SU-DHL-6 (cell line): Measurements from ENCODE around the gene CKM.

Source experiments
- H2AFZ ChIP-seq: fragments of 200-600 bp; sonication (generic); 2 replicates; pipeline ENCODE4 v1.6.1; 2014; ENCODE audit warnings: low read depth, mild to moderate bottlenecking, moderate library complexity, mixed read lengths, antibody characterized with exemption, low read length; ENCODE audit not compliant: severe bottlenecking
- H3F3A ChIP-seq: fragments of 200-600 bp; shearing (Covaris generic); 2 replicates; pipeline ENCODE4 v1.6.0; 2016; ENCODE audit warnings: antibody characterized with exemption, mild to moderate bottlenecking; ENCODE audit not compliant: insufficient read depth
- H3K27ac ChIP-seq: fragments of 200-600 bp; sonication (generic); 2 replicates; pipeline ENCODE4 v1.5.1; 2016; ENCODE audit warnings: low read depth, mild to moderate bottlenecking, low read length, moderate library complexity, mixed read lengths
- H3K27me3 ChIP-seq: fragments of 200-600 bp; sonication (generic), shearing (Covaris generic); 2 replicates; pipeline ENCODE4 v1.6.0; 2014; ENCODE audit warnings: mild to moderate bottlenecking, low read length
- H3K36me3 ChIP-seq: fragments of 200-600 bp; sonication (generic); 2 replicates; pipeline ENCODE4 v1.6.1; 2014; ENCODE audit warnings: mild to moderate bottlenecking, low read length, mixed read lengths
- H3K4me2 ChIP-seq: fragments of 300-600, 200-600 bp; shearing (Covaris generic), sonication (generic); 2 replicates; pipeline ENCODE4 v1.6.0; 2014; ENCODE audit warnings: low read length, low read depth, mild to moderate bottlenecking; ENCODE audit not compliant: poor library complexity, severe bottlenecking
- H3K4me3 ChIP-seq: fragments of 200-600 bp; sonication (generic); 2 replicates; pipeline ENCODE4 v1.5.1; 2014; ENCODE audit warnings: antibody characterized with exemption, low read length, mild to moderate bottlenecking, mixed read lengths; ENCODE audit not compliant: insufficient read depth, poor library complexity, severe bottlenecking
- H3K79me2 ChIP-seq: fragments of 200-600 bp; sonication (generic); 2 replicates; pipeline ENCODE4 v1.6.1; 2014; ENCODE audit warnings: mild to moderate bottlenecking, low read length, moderate library complexity; ENCODE audit not compliant: insufficient read depth
- H3K9ac ChIP-seq: fragments of 200-600 bp; sonication (generic); 2 replicates; pipeline ENCODE4 v1.7.0; 2014; ENCODE audit warnings: mild to moderate bottlenecking, low read length
- H3K9me2 ChIP-seq: fragments of 200-600 bp; sonication (generic); replicated peaks from 2 replicates; pipeline ENCODE4 v1.6.1; 2014; ENCODE audit warnings: low read length; ENCODE audit not compliant: insufficient read depth
- H3K9me3 ChIP-seq: fragments of 200-600 bp; sonication (generic); 2 replicates; pipeline ENCODE4 v1.6.1; 2014; ENCODE audit warnings: low read length, mixed read lengths; ENCODE audit not compliant: insufficient read depth
- H4K20me1 ChIP-seq: fragments of 200-600 bp; sonication (generic); 2 replicates; pipeline ENCODE4 v1.6.1; 2014; ENCODE audit warnings: low read depth, mild to moderate bottlenecking, antibody characterized with exemption, low read length, moderate library complexity, mixed read lengths
- CTCF ChIP-seq: fragments of 200-600 bp; sonication (generic); IDR thresholded peaks from one replicate; pipeline ENCODE4 v1.5.1; 2017; ENCODE audit warnings: antibody characterized with exemption, mild to moderate bottlenecking, low read length, moderate library complexity; ENCODE audit not compliant: insufficient read depth, poor library complexity, severe bottlenecking
- EZH2phosphoT487 ChIP-seq: fragments of 200-600 bp; sonication (generic), shearing (Covaris generic); conservative IDR thresholded peaks from 2 replicates; pipeline ENCODE4 v1.6.1; 2018; ENCODE audit warnings: mild to moderate bottlenecking, antibody characterized with exemption, low read length, moderate library complexity, mixed read lengths

CKM gene

GRCh38 chr19:45340899-45341453, 18.3 kb upstream of the CKM start:
- H3K4me3 ChIP-seq = no peak overlapping the region
- no peaks in the 10 kb centered on the region for H3K27me3 ChIP-seq

GRCh38 chr19:45340232-45340898, 17.7 kb upstream of the CKM start, which contains the start of gene KLC3:
KLC3 (plus strand) TSS chr19:45340750; CDS start chr19:45345542, 4,792 bp downstream.
- no peak within 1 kb of the TSS for H3K9ac ChIP-seq
- no peak within 1 kb of the TSS for H3K27ac ChIP-seq
- H2AFZ ChIP-seq = no peak within 1 kb of the TSS
- H3K4me2 ChIP-seq = no peak within 1 kb of the TSS
- H3K27me3 ChIP-seq = no peaks in the 10 kb centered on the region
- no peaks in the 10 kb centered on the region for H3K9me3 ChIP-seq
- no peak within 1 kb of the TSS for H3K4me3 ChIP-seq
- H3K79me2 ChIP-seq = no peaks in the 10 kb centered on the region
- H3K36me3 ChIP-seq = no peaks in the 10 kb centered on the region
- no peaks in the 10 kb centered on the region for H3K9me2 ChIP-seq
- H4K20me1 ChIP-seq = no peaks in the 10 kb centered on the region
- TF ChIP-seq EZH2phosphoT487 (no peak), CTCF (no peak)
- H3F3A ChIP-seq = no peaks in the 10 kb centered on the region

More at GRCh38 chr19:45340899-45341453, 18.3 kb upstream of the CKM start:
- H3K79me2 ChIP-seq = no peaks in the 10 kb centered on the region
- no peaks in the 10 kb centered on the region for H3K36me3 ChIP-seq
- H2AFZ ChIP-seq = no peak overlapping the region
- H4K20me1 ChIP-seq = no peaks in the 10 kb centered on the region
- no peaks in the 10 kb centered on the region for H3K9me2 ChIP-seq
- no peak for TF ChIP-seq EZH2phosphoT487
- TF ChIP-seq CTCF = no peak
- H3K9me3 ChIP-seq = no peaks in the 10 kb centered on the region
- H3F3A ChIP-seq = no peaks in the 10 kb centered on the region
- H3K27ac ChIP-seq = no peak overlapping the region
- no peak overlapping the region for H3K4me2 ChIP-seq
- H3K9ac ChIP-seq = no peak overlapping the region

GRCh38 chr19:45339629-45340028, 17.0 kb upstream of the CKM start:
- H3K4me2 ChIP-seq = no peak overlapping the region
- no peaks in the 10 kb centered on the region for H3K36me3 ChIP-seq
- TF ChIP-seq EZH2phosphoT487 (no peak), CTCF (no peak)
- no peaks in the 10 kb centered on the region for H4K20me1 ChIP-seq
- no peaks in the 10 kb centered on the region for H3K9me2 ChIP-seq
- H3K9ac ChIP-seq = no peak overlapping the region
- no peaks in the 10 kb centered on the region for H3K79me2 ChIP-seq
- H3K9me3 ChIP-seq = no peaks in the 10 kb centered on the region
- no peak overlapping the region for H3K27ac ChIP-seq
- no peak overlapping the region for H3K4me3 ChIP-seq
- H3F3A ChIP-seq = no peaks in the 10 kb centered on the region
- H3K27me3 ChIP-seq = no peaks in the 10 kb centered on the region
- no peak overlapping the region for H2AFZ ChIP-seq
